Measurements from ENCODE around the gene IGF1R.

- no peak for TF ChIP-seq POLR2A (IDR thresholded peaks at IDR 0.05; ENCODE audit: low read length)
- TF ChIP-seq GATA1 (IDR thresholded peaks at IDR 0.05; ENCODE audit: low read depth, low read length): no peak
Observed at GRCh38 chr15:98942431-98942830, 294.1 kb downstream of the IGF1R start.
